GM06990 (cell line): ENCODE data around the gene SHC2.

Experiments used
- DNase-seq: peaks from one replicate; pipeline ENCODE4 v3.0.0-alpha.2; 2011; ENCODE audit not compliant: insufficient read length; ENCODE audit errors: extremely low read depth
- H3K27me3 ChIP-seq: replicated peaks from 2 replicates; pipeline ENCODE4 v1.6.0; 2011; ENCODE audit warnings: low read length; ENCODE audit not compliant: control insufficient read depth, insufficient read depth
- H3K36me3 ChIP-seq: 2 replicates; pipeline ENCODE4 v1.5.1; 2011; ENCODE audit warnings: low read length; ENCODE audit not compliant: control insufficient read depth, insufficient read depth
- H3K4me3 ChIP-seq: replicated peaks from 2 replicates; pipeline ENCODE4 v1.5.1; 2011; ENCODE audit warnings: low read depth, mild to moderate bottlenecking, control low read depth, low read length
- CTCF ChIP-seq: IDR thresholded peaks from 2 replicates; pipeline ENCODE4 v1.5.1; 2011; ENCODE audit warnings: low read length, control low read depth, mild to moderate bottlenecking, inconsistent platforms; ENCODE audit not compliant: insufficient read depth, poor library complexity, severe bottlenecking

SHC2 gene

GRCh38 chr19:460877-461720, at the start of gene SHC2:
Gene SHC2, minus strand, starts transcription at chr19:461033. Its CDS starts 37 bp downstream, at chr19:460996.
- no peak within 1 kb of the TSS for H3K4me3 ChIP-seq
- DNase-seq, result no peak
- no peaks in the 10 kb centered on the region for H3K27me3 ChIP-seq
- no peak for TF ChIP-seq CTCF
- no peaks in the 10 kb centered on the region for H3K36me3 ChIP-seq

- Histone ChIP-seq H3K4me3 (peak overlapping the region; percentile 94), H3K36me3 (no peaks in the 10 kb centered on the region; the same call in 1 of the 2 replicates), H3K27me3 (no peaks in the 10 kb centered on the region)
- DNase-seq, result no peak
- TF ChIP-seq CTCF, result no peak
These were observed 47.6 kb upstream of the SHC2 start for GRCh38 chr19:508204-509150.

GRCh38 chr19:507286-508203, 46.7 kb upstream of the SHC2 start, which contains the start of gene TPGS1:
Gene TPGS1, plus strand, starts transcription at chr19:507497. Its CDS starts 10 bp downstream, at chr19:507507.
- no peaks in the 10 kb centered on the region; the same call in 1 of the 2 replicates for H3K36me3 ChIP-seq
- no peak for TF ChIP-seq CTCF
- DNase-seq, result peak; percentile 88

GRCh38 chr19:506404-507285, 45.8 kb upstream of the SHC2 start:
- Histone ChIP-seq H3K27me3 (no peaks in the 10 kb centered on the region), H3K4me3 (peak overlapping the region; percentile 94), H3K36me3 (no peaks in the 10 kb centered on the region; the same call in 1 of the 2 replicates)
- DNase-seq, result peak; percentile 93
- peak; percentile 98 for TF ChIP-seq CTCF

More at GRCh38 chr19:507286-508203, 46.7 kb upstream of the SHC2 start, which contains the start of gene TPGS1:
- no peaks in the 10 kb centered on the region for H3K27me3 ChIP-seq
- H3K4me3 ChIP-seq, result peak within 1 kb of the TSS; percentile 94
